ENCODE measurements around the gene PNPLA8.
A peak's percentile ranks its signal among the peaks of the same experiment; 100 is the strongest.
"Not testable (repeated sequence)": the region's sequence is repeated elsewhere in the genome, so short reads cannot be mapped to it uniquely, and the experiment has no call there.

The PNPLA8 gene

DNA sequence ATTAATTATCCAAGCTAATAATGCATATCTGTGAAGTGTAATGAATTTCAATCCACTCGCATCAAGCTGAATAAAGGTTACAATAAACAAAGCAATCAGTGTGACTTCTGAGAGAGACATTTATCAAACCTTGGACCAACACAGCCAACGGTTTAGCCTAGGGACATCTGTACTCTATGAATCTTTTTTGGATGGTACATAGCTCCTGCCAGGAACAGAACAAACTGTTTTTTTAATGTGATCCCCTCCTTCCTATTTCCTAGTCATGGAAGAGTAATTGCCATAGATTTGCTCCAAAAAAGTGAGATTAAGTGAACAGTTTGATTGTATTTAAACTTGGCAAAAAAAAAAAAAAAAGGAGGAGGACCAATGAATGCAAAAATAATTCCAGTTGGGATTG is 58.5 kb downstream of the PNPLA8 start:
- DNase-seq = no peak

DNA sequence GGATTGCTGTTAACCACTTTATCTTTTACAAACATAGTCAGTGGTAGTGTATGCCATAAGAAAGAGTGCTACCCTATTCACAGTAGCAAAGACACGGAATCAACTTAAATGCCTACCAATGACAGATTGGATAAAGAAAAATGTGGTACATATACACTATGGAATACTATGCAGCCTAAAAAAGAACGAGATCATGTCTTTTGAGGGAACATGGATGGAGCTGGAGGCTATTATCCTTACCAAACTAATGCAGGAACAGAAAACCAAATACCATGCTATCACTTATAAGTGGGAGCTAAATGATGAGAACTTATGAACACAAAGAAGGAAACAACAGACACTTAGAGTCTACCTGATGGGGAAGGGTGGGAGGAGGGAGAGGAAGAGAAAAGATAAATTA is 59.6 kb downstream of the PNPLA8 start:
- not testable (repeated sequence) for DNase-seq

DNA sequence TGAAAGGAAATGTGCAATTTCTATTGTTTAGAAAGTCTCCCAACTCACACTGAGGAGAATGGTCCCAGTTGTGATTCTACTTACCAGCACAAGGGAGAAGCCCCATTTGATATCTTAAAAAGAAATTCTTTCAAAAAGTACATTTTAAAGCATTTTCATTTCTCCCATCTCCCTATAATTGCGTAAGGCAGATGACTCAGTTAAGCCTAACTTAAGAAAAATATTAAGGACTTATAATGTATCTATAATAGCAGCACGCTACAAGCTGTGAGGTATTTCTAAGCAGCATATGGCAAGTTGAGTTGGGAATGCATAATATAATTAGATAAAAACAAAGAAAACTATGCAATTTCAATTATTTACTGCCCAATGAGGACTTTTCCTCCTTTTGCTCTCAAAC is 61.2 kb downstream of the PNPLA8 start:
- DNase-seq = no peak

DNA sequence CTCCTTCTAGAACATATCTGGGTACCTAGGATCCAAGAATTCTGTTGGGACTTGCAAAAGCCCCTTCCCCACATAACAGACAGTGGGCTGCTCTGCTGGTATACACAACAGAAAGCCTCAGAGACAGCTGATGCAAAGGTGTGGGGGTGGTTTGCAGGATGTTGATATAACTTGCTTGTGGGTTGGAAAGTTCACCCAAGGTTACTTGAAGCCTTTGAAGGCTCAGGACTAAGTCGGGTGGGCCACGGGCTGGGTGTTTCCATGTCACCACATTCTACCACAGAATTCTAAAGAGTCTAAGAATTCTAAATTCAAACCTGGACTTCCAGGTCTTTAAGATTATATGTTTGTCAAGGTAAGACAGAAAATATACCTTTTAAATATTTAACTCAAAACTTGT is 62.3 kb downstream of the PNPLA8 start:
- no peak for DNase-seq

DNA sequence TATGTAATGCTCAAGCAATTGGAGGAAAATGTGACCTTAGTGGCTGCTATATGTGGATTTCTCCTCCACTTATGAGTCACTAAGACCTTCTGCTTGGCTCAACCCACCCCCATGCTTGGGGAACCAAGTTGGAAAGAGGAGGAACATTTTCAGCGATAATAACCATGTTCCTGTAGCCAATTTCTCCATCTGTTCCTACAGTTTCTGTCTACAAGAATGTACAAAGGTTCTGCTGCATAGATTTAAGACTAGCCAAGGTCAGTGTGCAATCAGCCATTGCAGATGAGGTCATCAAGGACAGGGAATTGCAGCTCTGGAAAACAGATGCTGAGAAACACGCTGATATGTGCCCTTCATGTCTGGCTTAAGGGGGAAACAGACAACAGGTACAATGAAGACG is 64.1 kb downstream of the PNPLA8 start:
- no peak for DNase-seq

DNA sequence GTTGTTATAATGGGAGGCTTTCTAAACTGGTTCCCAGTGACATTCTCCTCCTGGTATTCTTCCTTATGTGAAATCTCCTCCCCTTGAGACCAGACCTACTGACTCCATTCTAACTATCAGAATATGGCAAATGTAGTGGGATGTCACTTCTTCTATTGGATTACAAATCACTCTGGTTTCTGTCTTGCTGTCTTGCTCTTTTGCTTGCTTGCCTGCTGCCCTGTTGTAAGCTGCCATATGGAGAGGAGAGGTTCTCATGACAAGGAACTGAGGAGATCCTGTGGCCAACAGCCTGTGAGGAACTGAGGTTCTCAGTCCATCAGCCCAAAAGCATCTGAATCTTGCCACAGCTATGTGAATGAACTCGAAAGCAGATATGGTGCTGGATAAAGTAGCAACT is 65.0 kb downstream of the PNPLA8 start:
- DNase-seq = no peak

DNA sequence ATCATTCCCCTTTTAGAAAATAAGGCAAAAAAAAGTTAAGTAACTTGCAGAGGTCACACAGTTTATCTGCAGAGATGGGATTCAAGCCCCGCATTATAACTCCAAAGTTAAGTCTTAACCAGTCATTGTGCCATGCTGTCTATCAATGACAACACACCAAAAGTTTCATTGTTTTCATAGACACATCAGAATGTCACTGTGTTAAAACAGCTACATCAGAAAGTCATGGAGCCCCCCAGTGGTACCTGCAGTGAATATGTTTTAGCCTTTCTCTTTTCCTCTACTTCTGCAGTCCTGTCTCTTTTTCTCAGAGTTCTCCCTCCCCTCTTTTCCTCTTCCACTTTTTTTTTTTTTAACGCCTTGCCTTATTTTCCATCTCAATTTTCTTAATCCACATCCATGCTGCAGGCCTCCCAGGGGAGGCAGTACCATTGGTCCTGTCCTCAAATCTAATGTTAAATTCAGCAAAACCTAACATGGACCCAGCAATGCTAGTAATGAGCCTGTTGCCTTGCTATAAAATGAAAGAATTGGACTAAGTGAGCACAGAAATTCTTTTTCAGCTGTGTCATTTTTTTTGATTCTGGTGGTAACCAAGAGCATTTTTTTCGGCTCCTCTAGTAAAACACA is 65.9 kb downstream of the PNPLA8 start:
- DNase-seq = no peak

DNA sequence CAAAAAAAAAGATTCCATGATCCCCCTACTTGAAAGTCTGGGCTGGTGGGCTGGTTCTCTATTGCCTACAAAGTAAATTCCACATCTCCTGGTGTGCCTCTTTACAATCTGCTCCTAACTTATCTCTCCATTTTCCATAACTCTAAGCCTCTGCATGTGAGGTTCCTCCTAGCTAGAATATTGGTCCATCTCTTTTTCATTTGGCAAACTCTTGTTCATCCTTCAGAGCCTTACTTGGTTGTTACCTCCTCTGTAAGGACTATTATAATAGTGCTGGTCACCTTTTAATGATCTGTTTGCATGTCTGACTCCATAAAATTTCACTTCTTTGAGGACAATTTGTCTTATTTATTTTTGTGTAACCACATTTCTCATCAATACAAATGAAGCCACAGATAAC is 68.1 kb downstream of the PNPLA8 start:
- DNase-seq = no peak

DNA sequence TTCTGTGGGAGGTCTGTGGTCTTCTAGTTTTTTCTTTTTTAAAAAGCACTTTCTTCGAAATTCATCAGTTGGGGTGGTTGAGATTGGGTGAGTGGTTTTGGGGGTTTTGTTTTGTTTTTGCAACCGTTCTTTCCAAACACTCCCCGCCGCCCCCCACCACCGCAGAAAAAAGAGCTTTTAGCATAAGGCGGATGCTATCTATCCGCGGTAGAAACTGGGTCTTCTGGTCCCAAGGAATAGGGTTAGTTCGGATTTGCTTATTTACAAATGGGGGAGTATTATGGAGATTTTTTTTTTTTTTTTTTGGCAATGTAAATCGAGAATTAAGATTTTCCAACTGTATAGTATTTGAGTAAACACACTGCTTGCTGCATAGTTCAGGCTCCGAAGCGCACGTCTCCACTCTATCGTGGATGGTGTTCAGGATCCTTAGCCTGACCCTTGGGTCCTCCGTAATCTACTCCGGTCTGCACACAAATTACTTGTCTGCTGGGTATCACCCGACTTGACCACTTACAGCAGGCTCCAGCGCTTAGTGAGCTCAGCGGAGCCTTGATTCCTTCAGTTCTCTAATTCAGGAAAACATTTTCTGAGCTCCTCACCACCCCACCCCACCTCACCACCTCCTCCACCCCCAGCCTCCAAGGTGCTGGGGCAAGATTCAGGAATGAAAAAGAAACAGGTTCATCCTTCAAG is 68.9 kb downstream of the PNPLA8 start:
- DNase-seq = no peak

DNA sequence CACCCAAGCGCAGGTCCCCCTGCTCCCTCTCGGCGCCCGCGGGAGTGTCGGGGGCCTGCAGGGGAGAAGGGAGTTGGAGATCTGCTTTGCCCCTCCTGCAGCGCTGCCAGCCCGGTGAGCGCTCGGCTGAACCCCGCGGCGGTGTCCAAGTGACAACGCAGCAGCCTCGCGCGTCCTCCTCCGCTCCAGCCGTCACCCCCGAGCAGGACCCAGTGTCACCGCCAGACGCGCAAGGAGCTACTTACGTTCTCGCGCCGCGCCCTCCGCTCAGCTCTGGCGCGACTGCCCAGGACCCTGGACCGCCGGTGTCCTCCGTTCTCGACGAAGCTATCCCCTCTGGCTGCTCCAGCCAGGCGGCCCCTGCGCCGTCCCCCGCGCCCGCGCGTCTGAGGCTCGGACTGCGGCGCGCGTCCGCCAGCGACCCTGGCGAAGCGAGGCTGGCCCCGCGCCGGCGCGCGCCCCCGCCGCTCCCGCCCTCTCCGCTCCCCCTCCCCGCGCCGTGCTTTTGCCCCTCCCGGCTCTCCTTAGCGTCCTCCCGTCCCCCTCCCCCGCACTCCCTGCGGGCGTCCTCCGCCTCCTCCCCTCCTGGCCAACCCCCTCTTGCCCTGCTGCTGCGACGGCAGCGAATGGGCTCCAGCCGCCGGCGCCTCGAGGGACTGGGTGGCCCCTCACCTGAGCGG is 69.8 kb downstream of the PNPLA8 start, which contains the start of gene NRCAM:
NRCAM (minus strand) TSS at position 439 of the 680 bp plus-strand sequence. CDS start 216,372 bp downstream, outside the sequence.
- DNase-seq = no peak

DNA sequence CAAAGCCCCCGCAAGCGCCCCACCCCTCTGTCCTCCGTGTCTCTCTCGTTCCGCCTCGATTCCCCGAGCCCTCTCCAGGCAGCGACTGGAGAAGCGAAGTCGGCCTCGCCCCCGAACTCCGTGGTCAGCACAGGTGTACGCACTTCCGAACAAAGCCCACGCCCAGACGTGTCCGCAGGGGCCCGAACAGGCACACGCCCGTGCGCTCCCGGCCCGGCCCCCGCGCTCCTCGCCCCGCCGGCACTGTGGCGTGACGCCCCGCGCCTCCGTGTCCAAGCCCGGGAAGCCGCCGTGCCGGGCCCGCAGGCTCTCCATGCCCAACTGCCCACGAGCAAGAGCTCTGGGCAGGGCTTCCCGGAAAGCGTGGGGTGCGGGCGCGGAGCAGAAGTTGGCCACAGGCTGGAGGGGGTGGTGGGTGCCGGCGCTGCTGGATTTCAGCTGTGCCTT is 70.4 kb downstream of the PNPLA8 start:
- no peak for DNase-seq

DNA sequence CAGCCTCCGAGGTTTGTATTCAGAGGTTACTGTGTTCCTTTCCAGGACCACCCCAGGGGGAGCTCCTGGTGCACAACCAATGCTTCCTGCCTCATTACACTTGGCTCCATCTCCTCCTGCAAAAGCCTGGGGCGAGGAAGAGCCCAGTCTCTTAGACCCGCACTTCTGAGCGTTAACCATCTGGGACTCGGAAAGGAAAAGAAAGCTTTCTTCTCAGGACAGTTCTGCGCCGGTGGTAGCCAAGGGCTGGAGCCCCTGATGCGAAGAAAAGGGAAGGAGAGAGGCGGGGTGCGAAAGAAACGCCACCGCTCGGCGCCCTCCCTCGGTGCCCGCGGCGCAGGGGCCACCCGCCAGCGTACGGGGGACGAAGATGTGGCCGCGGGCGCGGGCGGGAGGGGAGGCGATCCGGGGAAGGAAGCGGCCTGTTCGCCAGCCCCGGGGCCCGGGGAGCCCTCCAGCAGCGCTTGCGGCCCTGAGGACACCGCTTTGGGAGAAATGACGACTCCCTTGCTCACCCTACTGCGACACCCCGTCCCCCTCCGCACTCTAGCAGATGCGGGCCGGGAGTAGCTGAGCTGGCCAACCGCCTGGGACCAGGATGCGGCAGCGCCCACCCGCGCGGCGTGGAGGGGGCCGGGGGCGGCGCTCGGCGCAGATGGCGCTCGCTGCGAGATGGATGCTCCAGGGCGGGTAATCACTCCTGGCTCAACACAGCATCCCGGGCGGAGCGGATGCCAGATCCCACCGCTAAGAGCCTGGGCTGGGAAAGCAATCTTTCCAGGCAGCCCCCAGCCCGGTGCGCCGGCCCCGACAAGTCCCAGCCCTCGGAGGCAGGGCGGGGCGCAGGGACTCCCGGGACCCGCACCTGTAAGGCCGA is 71.0 kb downstream of the PNPLA8 start:
- DNase-seq = no peak

DNA sequence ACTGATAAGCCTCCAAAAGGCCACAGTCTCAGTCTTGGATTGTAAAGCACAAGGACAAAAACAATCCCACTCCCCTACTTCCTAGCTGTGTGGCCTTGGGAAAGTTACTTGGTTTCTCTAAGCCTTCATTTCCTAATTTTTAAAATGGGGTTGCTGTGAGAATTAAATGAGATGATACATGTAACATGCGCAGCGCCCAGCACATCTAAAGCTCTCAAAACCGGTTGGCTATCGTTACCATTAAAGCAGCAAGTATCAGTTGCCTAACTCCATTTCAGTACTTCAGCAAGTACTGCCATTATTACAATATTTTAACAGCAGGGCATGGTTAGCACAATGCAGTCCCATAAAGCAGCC is 71.6 kb downstream of the PNPLA8 start:
- DNase-seq = no peak

DNA sequence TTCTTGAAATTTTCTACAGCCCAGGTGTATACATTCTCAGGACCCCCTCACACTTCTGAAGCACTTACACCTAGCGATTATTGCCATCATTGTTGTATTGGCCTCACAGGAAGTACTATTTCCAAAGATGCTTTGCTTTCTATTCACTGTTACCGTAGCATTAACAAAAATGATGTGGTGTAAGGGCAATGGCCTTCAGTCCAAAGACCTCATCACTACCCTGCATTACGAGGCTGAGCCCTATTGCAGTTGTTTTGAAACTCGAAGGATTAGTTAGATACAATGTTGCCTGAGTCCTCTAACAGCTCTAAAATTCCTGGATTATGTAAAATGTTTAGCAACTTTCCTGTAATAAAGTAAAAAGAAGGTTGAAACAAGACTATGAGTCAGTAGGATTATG is 72.6 kb downstream of the PNPLA8 start:
- no peak for DNase-seq

DNA sequence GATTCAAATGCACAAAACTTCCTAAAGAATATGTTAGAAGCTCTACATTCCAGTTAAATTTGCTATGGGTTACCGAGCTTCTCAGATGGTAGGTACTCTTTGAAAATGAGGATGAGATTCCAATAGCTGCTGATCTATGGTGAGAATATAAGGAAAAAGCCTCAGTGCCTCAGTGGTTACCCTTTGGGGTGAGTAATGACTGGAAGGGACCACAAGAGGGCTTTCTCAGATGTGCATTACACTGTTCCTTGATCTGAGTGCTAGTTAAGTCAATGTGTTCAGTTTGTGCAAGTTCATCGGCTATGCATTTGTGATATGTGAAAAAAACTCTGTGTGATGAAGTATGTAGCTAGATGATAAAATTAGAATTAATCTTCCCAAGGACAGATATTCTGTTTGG is 73.2 kb downstream of the PNPLA8 start:
- DNase-seq = no peak

DNA sequence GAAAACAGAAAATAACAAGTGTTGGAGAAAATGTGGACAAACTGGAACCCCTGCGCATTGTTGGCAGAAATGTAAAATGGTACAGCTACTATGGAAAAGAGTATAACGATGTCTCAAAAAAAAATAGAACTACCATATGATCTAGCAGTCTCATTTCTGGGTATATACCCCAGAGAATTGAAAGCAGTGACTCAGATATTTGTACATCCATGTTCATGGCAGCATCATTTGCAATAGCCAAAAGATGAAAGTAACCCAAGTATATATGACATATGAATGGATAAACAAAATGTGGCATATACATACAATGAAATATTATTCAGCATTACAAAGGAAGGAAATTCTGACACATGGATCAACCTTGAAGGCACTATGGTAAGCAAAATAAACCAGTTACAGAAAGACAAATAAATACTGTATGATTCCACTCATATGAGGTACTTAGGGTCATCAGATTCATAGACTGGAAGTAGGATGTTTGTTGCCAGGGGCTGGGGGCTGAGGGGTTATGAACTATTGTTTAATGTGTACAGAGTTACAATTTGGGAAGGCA is 74.6 kb downstream of the PNPLA8 start:
- DNase-seq = no peak

DNA sequence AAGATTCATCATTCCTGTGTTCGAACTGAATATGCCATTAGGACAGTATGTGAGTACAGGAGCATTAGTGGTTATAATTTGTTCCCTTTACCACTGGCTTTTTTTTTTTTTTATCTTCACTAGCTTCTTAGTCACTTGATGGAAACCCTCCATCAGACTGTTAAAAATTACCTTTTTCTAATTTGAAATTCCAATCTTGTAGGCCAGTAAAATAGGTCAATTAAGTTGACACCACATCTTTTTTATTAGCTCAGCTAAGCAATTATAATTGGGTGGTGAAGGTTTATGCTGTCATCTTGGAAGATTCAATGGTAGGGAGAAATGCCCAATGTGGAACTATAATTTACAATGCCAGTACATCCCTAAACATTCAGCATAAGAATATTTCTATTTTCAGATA is 75.8 kb downstream of the PNPLA8 start:
- DNase-seq = no peak

DNA sequence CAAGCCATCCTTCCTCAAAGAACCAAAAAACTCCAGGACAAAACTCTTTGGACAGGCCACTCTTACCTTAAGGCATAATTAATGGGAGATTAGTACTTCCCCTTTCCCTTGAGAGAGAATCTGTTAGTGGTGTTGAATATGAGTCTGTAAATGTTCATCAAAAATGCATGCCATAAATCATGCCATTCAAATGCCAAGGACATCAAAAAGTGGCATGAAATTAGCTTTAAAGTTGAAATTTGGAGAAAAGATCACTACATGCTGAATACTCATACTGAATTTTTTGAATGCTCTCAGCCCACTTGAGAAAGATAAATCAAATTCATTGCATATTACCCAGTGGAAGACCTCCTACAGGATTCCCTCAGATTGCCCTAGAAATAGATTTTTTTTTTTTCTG is 76.4 kb downstream of the PNPLA8 start:
- no peak for DNase-seq

DNA sequence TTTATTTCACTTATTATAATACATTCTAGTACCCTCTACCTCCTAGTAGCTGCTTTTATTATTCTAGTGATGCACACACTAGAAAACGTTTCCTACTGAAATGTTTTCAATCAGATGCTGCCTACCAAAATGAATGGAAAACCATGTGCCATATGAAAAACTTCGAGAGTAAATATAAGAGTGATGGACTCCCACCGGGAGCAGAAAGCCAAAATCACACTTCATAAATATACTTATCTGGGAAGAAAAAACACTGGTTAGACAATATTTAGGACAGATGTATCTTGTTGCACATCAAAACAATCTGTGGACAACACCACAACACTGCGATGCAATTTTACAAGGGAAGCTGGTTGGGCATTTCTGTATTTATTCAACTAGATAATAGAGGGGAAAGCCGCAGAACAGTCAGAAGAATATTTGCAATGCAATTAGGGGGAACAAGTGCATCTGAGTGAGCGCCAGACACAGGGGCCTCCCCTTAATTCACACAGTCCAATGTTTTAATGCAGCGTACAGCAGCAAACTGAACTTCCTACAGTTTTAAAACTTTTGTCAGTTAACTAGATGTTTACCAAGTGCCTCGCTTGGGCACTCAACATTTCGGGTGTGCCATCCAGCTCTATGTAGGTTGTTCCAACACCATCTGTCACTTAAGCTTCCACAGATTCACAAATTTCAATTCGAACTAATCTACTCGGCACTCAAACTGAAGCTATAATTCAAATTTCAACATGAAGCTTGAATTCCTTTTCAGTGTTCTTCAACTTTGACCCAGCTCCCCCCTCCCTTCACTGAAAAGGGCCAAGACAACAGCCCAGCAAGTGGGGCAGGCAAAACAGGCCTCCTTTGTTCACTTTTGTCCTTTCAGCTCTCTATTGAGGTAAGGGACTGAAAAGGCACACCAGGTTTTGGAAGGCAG is 77.1 kb downstream of the PNPLA8 start:
- no peak for DNase-seq

DNA sequence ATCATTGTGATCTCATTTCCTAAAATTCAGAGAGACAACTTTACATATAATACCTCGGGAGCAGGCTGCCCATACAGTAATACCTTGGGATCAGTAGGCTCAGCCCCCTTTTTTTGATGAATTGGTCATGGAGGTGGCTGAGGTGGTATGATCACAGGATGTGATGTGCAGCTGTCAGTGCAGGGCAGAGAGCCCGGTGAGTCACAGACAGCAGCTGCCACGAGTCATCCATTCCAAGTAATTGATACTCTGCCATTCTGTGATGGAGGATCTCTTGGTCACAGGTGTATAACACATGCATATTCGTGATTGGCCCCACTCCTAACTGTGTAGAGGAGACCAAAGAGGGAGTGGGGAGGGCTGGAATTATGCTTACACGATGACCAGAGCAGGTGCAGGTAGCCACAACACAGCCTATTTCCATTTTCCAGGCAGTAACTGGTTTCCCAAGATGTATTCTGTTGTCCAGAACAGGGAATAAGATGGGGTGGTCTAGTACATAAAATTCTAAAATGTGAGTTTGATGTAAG is 83.8 kb downstream of the PNPLA8 start:
- peak in 1 of 2 donors; percentile 4 for DNase-seq

DNA sequence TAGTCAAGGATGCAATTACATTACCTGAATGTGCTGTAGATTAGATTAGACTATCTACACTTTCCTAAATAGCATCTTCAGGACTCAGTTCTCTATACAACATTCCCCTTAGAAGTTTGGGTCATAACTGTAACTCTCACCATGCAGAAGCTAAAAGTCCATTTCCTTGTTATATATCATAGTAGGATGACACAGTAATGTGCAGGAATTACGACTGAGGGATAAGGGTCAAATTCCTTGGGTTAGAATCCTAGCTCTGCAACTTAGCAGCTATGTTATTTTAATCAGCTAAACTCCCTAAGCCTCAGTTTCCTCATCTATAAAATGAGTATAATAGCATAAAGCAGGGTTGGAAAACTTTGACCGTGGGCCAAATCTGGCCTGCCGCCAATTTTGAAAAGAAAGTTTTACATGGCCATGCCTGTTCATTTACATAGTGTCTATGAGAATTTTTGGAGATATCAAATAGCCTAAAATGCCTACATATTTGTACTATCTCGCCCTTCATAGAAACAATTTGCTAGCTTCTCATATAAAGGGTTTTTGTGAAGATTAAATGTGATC is 84.5 kb downstream of the PNPLA8 start:
- no peak for DNase-seq
